HG03064 (cell line): ENCODE results near the gene ABCA1.
A peak's percentile ranks its signal among the peaks of the same experiment; 100 is the strongest.

Source experiments
- ATAC-seq: cut with Tn5 transposase; IDR thresholded peaks from one replicate; pipeline ENCODE4 v1.9.1; 2021; ENCODE audit warnings: low read depth; ENCODE audit not compliant: unreplicated experiment

ABCA1 gene

GRCh38 chr9:104805441-104805840 lies 122.5 kb downstream of the ABCA1 start:
- no peak for ATAC-seq

- no peak for ATAC-seq
Measured at GRCh38 chr9:104802906-104803305, 125.0 kb downstream of the ABCA1 start.

GRCh38 chr9:104802110-104802509 lies 125.8 kb downstream of the ABCA1 start:
- ATAC-seq, result no peak

- ATAC-seq, result no peak
Measured at GRCh38 chr9:104800068-104800785, 127.7 kb downstream of the ABCA1 start.

GRCh38 chr9:104798209-104798995 lies 129.6 kb downstream of the ABCA1 start:
- ATAC-seq, result no peak

- no peak for ATAC-seq
Measured at GRCh38 chr9:104795857-104796256, 132.1 kb downstream of the ABCA1 start.

GRCh38 chr9:104795082-104795481 lies 132.9 kb downstream of the ABCA1 start:
- ATAC-seq, result no peak

GRCh38 chr9:104794070-104794469 lies 133.9 kb downstream of the ABCA1 start:
- ATAC-seq, result no peak

GRCh38 chr9:104788251-104788650 lies 139.7 kb downstream of the ABCA1 start:
- ATAC-seq, result no peak

- no peak for ATAC-seq
Measured at GRCh38 chr9:104787306-104788015, 140.5 kb downstream of the ABCA1 start.

- no peak for ATAC-seq
Measured at GRCh38 chr9:104786293-104786692, 141.7 kb downstream of the ABCA1 start.

GRCh38 chr9:104784098-104784497 lies 143.9 kb downstream of the ABCA1 start:
- ATAC-seq, result peak; percentile 74

- no peak for ATAC-seq
Measured at GRCh38 chr9:104783588-104783987, 144.4 kb downstream of the ABCA1 start.

- no peak for ATAC-seq
Measured at GRCh38 chr9:104780796-104781395, 147.1 kb downstream of the ABCA1 start.

- no peak for ATAC-seq
Measured at GRCh38 chr9:104779946-104780535, 147.9 kb downstream of the ABCA1 start.

GRCh38 chr9:104779334-104779733 lies 148.6 kb downstream of the ABCA1 start:
- ATAC-seq, result no peak

- no peak for ATAC-seq
Measured at GRCh38 chr9:104778802-104779201, 149.2 kb downstream of the ABCA1 start.

GRCh38 chr9:104776797-104777196 lies 151.2 kb downstream of the ABCA1 start:
- no peak for ATAC-seq

GRCh38 chr9:104775976-104776375 lies 152.0 kb downstream of the ABCA1 start:
- ATAC-seq, result no peak

- ATAC-seq, result peak; percentile 56
Measured at GRCh38 chr9:104775574-104775936, 152.4 kb downstream of the ABCA1 start.
